ENCODE results near the gene DTD2. TPM values are rescaled to one million over a fixed set of nuclear protein-coding genes. Genes with fewer than 3 reads are reported as not detected.

DTD2 gene
- total RNA-seq, 1 experiment from 2014 or later: 16.7 TPM

- ChIA-PET POLR2A (interaction anchor here (0.6 to 0.7 kb wide), 2 partner anchors 30 to 392 kb away, joined by 3 read pairs; partner anchors contain the start of gene HEATR5A), CTCF (interaction anchor here (0.6 to 2.1 kb wide), 8 partner anchors 29 to 1110 kb away, joined by 3 to 6 read pairs (median 4); partner anchors contain the start of gene HEATR5A)
- Mint-ChIP-seq H3K4me1 (no peaks in the 10 kb centered on the region), H3K36me3 (peaks cover 28% of the 10 kb centered on the region), H3K4me3 (no peak overlapping the region), H3K27me3 (ENCODE audit: low read depth) (no peaks in the 10 kb centered on the region), H3K27ac (no peak overlapping the region), H3K9me3 (no peaks in the 10 kb centered on the region)
- ATAC-seq (no peak), DNase-seq (ENCODE audit: low spot score) (no peak)
- TF ChIP-seq E2F5 (CRISPR knock-in tag; IDR thresholded peaks at IDR 0.05) (no peak), CDX4 (CRISPR knock-in tag; IDR thresholded peaks at IDR 0.05; ENCODE audit: borderline replicate concordance) (no peak), GTF2I (CRISPR knock-in tag; conservative IDR thresholded peaks at IDR 0.05) (no peak), SP1 (CRISPR knock-in tag; conservative IDR thresholded peaks at IDR 0.05) (no peak), ESRRA (CRISPR knock-in tag; IDR thresholded peaks at IDR 0.05; ENCODE audit: borderline replicate concordance) (no peak), ZNF512 (CRISPR knock-in tag; IDR thresholded peaks at IDR 0.05; ENCODE audit: borderline replicate concordance) (no peak), ERG (CRISPR knock-in tag; IDR thresholded peaks at IDR 0.05) (no peak), USF1 (CRISPR knock-in tag; IDR thresholded peaks at IDR 0.05) (no peak), GRHL2 (CRISPR knock-in tag; IDR thresholded peaks at IDR 0.05; ENCODE audit: insufficient replicate concordance, severe bottlenecking) (no peak), NFATC4 (CRISPR knock-in tag; IDR thresholded peaks at IDR 0.05) (no peak), ATF6 (CRISPR knock-in tag; IDR thresholded peaks at IDR 0.05) (no peak), ZNF317 (CRISPR knock-in tag; IDR thresholded peaks at IDR 0.05; ENCODE audit: borderline replicate concordance, low read depth) (no peak), ETV6 (CRISPR knock-in tag; IDR thresholded peaks at IDR 0.05) (no peak)
These were observed 7.2 kb downstream of the DTD2 start for GRCh38 chr14:31449971-31450610.

GRCh38 chr14:31449136-31449535, 8.2 kb downstream of the DTD2 start:
- Mint-ChIP-seq H3K9me3 (peaks cover under 1% of the 10 kb centered on the region; the same call in 1 of the 2 replicates), H3K4me3 (no peak overlapping the region), H3K4me1 (no peaks in the 10 kb centered on the region), H3K27me3 (ENCODE audit: low read depth) (no peaks in the 10 kb centered on the region), H3K27ac (no peak overlapping the region), H3K36me3 (peaks cover 29% of the 10 kb centered on the region)
- ChIA-PET CTCF (interaction anchor here (1.0 to 2.1 kb wide), 5 partner anchors 29 to 1111 kb away, joined by 3 to 6 read pairs (median 5); partner anchors contain the start of gene HEATR5A), POLR2A (no interaction called here)
- TF ChIP-seq ZNF219 (CRISPR knock-in tag; IDR thresholded peaks at IDR 0.05; ENCODE audit: borderline replicate concordance): no peak
- no peak for TF ChIP-seq EMX1 (CRISPR knock-in tag; IDR thresholded peaks at IDR 0.05)
- no peak for TF ChIP-seq GTF2I (CRISPR knock-in tag; conservative IDR thresholded peaks at IDR 0.05)
- TF ChIP-seq ZNF232 (CRISPR knock-in tag; IDR thresholded peaks at IDR 0.05): no peak
- ATAC-seq: no peak
- no peak for DNase-seq (ENCODE audit: low spot score)
